Ishikawa (cell line): Measurements from ENCODE around the gene HSDL1.

Experiments used
- CEBPB ChIP-seq: IDR thresholded peaks from 2 replicates; pipeline ENCODE4 v1.6.1; 2012
- EGR1 ChIP-seq: IDR thresholded peaks from 2 replicates; pipeline ENCODE4 v1.6.1; 2012
- EP300 ChIP-seq: IDR thresholded peaks from 2 replicates; pipeline ENCODE4 v1.6.1; 2012; ENCODE audit warnings: borderline replicate concordance
- MAX ChIP-seq: IDR thresholded peaks from 2 replicates; pipeline ENCODE4 v1.6.1; 2012
- REST ChIP-seq: IDR thresholded peaks from 2 replicates; pipeline ENCODE4 v1.6.1; 2012; ENCODE audit warnings: low read depth, mild to moderate bottlenecking
- TCF12 ChIP-seq: IDR thresholded peaks from 2 replicates; pipeline ENCODE4 v1.6.1; 2012; ENCODE audit warnings: low read depth
- TEAD4 ChIP-seq: IDR thresholded peaks from 2 replicates; pipeline ENCODE4 v1.6.1; 2012
- USF1 ChIP-seq: IDR thresholded peaks from 2 replicates; pipeline ENCODE4 v1.6.1; 2012
- YY1 ChIP-seq: IDR thresholded peaks from 2 replicates; pipeline ENCODE4 v1.6.1; 2012; ENCODE audit warnings: low read depth
- ZBTB7A ChIP-seq: IDR thresholded peaks from 2 replicates; pipeline ENCODE4 v1.6.1; 2012; ENCODE audit warnings: low read depth

- no peak for TF ChIP-seq TCF12
- no peak for TF ChIP-seq MAX
- TF ChIP-seq EGR1, result no peak
- TF ChIP-seq EP300, result no peak
- no peak for TF ChIP-seq USF1
- no peak for TF ChIP-seq TEAD4
- no peak for TF ChIP-seq CEBPB
- TF ChIP-seq YY1, result no peak
- no peak for TF ChIP-seq ZBTB7A
- no peak for TF ChIP-seq REST
Measured at GRCh38 chr16:84086341-84086740, 58.6 kb downstream of the HSDL1 start.
